NB4 (cell line): ENCODE measurements around the gene ADRB2.

Experiments used
- DNase-seq: peaks from one replicate; pipeline ENCODE4 v3.0.0; 2010; ENCODE audit warnings: low read depth
- H3K4me3 ChIP-seq: one replicate; pipeline ENCODE4 v1.5.1; 2011; ENCODE audit warnings: mild to moderate bottlenecking, low read depth, low read length, moderate library complexity
- MYC ChIP-seq: IDR thresholded peaks from 2 replicates; pipeline ENCODE4 v1.6.1; 2011; ENCODE audit warnings: low read depth, low read length
- POLR2A ChIP-seq: IDR thresholded peaks from 2 replicates; pipeline ENCODE4 v1.6.1; 2011; ENCODE audit warnings: mild to moderate bottlenecking; ENCODE audit not compliant: insufficient read length; ENCODE audit errors: extremely low read depth
- TF ChIP-seq, protein P1 (sequence below): IDR thresholded peaks from 2 replicates; pipeline ENCODE4 v1.6.1; 2011; ENCODE audit warnings: low read depth, low read length
- TF ChIP-seq, protein P2 (sequence below): IDR thresholded peaks from one replicate; pipeline ENCODE4 v1.5.1; 2012; ENCODE audit warnings: low read depth, low read length

ADRB2 gene

DNA sequence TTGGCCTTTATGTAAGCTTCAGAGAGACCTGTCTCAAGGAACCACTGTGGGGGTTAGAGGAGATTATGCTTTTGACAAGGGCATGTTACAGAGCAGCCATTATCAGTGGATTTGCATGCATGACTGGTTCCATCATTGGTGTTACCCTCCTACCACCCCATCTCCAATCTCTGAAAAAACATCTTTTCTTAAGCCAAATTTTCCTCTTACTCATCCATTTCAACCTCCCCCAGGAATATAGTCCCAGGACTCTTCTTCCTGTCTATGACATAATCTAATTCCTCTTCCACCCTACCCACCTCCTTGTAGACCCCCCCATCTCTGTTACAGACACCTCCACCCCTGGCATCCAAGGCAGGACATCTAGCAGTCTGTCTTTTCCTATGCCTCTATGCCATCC lies 33.1 kb upstream of the ADRB2 start:
- H3K4me3 ChIP-seq = no peak overlapping the region
- TF ChIP-seq MYC (no peak), POLR2A (no peak)
- TF ChIP-seq, protein P1, sequence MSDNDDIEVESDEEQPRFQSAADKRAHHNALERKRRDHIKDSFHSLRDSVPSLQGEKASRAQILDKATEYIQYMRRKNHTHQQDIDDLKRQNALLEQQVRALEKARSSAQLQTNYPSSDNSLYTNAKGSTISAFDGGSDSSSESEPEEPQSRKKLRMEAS = no peak
- TF ChIP-seq, protein P2, sequence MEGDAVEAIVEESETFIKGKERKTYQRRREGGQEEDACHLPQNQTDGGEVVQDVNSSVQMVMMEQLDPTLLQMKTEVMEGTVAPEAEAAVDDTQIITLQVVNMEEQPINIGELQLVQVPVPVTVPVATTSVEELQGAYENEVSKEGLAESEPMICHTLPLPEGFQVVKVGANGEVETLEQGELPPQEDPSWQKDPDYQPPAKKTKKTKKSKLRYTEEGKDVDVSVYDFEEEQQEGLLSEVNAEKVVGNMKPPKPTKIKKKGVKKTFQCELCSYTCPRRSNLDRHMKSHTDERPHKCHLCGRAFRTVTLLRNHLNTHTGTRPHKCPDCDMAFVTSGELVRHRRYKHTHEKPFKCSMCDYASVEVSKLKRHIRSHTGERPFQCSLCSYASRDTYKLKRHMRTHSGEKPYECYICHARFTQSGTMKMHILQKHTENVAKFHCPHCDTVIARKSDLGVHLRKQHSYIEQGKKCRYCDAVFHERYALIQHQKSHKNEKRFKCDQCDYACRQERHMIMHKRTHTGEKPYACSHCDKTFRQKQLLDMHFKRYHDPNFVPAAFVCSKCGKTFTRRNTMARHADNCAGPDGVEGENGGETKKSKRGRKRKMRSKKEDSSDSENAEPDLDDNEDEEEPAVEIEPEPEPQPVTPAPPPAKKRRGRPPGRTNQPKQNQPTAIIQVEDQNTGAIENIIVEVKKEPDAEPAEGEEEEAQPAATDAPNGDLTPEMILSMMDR = no peak
- no peak for DNase-seq

DNA sequence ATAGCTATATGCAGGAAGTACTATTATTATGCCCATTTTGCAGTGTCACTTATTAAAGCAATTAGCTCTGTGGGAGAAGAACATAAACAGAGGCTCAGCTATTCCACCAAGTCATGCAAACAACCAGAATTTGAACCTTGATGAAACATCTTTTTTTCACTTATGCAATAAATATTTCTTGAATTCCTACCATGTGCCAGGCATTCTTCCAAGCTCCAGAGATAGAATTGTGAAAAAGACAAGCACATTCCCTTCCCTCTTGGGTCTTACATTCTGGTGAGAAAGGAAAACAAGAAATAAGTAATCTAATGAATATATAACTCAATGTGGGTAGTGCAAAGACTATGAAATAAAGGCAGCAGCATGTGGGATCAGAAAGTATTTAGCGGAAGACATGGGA lies 32.1 kb upstream of the ADRB2 start:
- DNase-seq = peak; percentile 33
- TF ChIP-seq, protein P1 = no peak
- TF ChIP-seq MYC = no peak
- no peak for TF ChIP-seq POLR2A
- TF ChIP-seq, protein P2 = no peak
- peak overlapping the region; percentile 39 for H3K4me3 ChIP-seq

DNA sequence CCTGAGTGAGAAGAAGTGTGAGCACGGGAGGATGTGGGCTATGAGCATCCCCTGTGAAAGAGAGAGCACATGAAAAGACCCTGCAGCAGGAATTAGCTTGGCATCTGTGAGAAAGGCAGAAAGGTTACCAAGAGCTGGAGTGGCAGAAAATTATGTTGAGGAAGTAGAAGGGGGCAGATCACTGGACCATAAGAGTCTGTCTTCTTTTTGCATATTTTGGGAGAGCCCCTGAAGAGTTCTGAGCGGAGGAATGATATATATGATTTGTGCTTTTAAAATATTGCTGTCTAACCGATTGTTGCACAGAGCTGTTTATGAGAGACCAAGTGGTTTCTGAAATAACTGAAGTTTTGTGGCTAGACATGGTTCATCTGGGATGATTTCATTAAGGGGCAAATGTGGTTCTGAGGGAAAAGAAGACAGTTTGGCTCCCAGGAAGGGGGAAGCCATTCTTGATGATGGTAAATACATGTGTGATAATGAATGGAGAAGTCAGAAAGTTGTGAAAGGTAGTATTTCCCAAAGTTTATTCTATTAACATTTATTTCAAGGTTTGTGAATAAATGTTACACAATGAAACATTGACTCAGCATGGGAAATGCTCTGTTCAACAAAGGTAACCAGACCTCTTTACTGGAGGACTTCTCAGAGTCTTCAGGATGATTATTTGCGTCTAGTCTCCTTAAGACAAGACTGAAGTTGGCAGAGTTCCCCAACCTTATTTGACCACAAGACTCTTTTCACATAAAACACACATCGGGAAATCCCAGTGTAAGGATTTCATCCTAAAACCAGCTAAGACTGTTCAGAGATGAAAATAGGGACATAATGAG lies 31.5 kb upstream of the ADRB2 start:
- H3K4me3 ChIP-seq = peak overlapping the region; percentile 42
- TF ChIP-seq, protein P2 = no peak
- TF ChIP-seq MYC (no peak), POLR2A (no peak)
- TF ChIP-seq, protein P1 = no peak
- peak; percentile 95 for DNase-seq

DNA sequence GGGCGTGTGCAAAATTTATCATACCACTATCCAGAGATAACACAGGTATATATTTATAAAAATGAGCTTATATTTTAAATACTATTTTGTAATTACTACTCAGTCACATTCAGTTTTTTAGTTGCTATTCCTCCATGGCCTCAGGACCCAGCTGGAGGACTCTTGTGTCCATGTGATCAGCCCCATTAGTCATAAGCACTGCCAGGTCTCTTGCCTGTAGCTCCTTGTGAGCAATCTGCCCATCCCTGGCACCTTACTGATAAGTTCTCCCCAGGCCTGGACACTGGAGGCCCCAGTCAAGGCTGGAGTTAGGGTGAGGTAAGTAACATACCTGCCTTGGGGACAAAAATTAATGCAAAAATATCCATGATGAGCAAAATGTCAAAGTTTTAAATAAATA lies 29.5 kb upstream of the ADRB2 start:
- no peak overlapping the region for H3K4me3 ChIP-seq
- TF ChIP-seq, protein P2 = no peak
- TF ChIP-seq POLR2A (no peak), MYC (no peak)
- TF ChIP-seq, protein P1 = no peak
- DNase-seq = peak; percentile 45

DNA sequence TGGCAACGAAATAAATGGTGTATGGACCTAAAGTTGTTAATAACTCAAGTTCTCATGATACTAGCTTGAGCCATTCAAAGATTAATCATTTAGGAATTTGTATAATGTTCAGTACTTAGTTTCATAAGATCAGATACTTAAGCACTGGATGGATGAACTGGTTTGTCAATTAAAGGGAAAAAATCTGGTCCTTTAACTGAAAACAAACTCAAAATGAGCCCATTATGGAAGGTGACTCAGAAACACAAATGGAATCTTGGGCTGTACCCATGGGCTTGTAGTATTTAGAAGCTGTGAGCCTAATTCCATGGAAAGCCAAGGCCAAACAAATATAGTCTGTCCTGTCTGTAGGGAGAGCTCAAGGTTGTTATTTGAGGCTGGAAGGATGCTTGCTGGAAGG lies 27.6 kb upstream of the ADRB2 start:
- no peak for DNase-seq
- no peak overlapping the region for H3K4me3 ChIP-seq
- TF ChIP-seq MYC = no peak

DNA sequence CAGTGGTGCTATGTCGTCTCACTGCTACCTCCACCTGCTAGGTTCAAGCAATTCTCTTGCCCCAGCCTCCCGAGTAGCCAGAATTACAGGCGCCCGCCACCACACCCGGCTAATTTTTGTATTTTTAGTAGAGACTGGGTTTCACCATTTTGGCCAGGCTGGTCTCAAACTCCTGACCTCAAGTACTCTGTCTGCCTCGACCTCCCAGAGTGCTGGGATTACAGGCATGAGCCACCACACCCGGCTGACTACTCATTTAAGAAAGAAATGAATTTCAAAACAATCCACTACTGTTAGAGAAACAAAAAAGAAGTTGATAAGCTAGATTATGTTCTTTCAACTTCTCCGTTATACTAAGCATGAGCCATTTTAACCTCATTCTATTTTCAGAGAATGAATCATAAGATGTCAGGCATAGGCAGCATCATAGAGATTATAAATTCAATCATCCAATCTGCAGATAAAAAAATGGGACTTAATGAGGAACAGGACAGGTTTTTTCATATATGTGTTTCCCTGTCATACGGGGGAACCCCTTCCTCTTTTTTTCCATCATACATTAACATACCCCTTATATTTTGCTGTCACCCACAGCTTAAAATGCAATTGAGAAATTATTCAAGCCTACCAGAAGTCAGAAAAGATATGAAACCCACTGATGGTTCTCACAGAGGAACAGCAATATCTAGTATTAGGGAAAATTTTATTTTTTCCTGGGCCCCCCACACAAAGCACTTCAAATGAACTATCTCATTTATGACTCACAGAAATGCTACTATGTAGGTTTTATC lies 26.5 kb upstream of the ADRB2 start:
- DNase-seq = peak; percentile 29
- TF ChIP-seq, protein P1 = no peak
- TF ChIP-seq POLR2A = no peak
- TF ChIP-seq MYC = no peak
- TF ChIP-seq, protein P2 = no peak
- no peak overlapping the region for H3K4me3 ChIP-seq
